NCI-H1092 treated with DMSO at 0.1 percent for 48 hours (cell line): ENCODE measurements around the gene KCNK15.
A peak's percentile ranks its signal among the peaks of the same experiment; 100 is the strongest.

Experiments
- DNase-seq: peaks from one replicate; lab custom pipeline; 2025; lab: John Stamatoyannopoulos, UW

The KCNK15 gene

DNA sequence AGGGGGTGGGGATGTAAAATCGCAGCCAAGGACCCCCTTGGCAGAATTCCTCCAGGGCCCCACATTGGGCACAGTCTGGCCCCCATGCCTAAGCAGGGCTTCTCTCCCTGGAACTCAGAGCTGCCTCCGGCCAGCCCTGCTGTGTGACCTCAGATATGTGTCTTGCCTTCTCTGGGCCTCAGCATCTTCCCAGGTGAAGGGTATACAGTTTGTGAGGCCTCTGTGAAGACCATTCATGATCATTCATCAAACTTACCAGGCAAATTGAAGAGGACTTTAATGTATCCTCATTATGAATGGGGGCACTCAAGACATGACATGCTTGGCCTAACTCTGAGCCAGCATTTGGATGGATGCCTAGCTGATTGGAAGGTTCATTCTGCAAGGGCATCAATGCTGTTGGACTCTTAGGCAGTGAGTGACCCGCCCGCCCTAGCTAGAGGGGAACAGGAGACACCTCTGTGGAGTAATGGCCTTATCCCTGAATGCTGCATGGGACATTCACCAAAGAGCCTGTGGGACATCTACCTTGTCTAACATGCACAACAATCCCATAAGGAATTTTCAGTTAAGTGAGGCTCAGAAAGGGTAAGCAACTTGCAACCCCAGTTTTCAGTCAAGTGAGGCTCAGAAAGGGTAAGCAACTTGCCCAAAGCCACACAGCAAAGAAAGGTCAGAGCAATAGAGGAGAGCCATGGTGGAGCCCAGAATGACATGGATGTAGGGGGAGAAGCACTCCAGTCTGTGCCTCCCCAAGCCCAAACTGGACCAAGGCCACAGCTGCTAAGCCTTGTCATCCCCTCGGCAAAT, 30.0 kb upstream of the KCNK15 start:
- no peak for DNase-seq

- no peak for DNase-seq
These were observed 29.2 kb upstream of the KCNK15 start for GRCh38 chr20:44716309-44717106.

GRCh38 chr20:44717986-44718385, 27.7 kb upstream of the KCNK15 start:
- DNase-seq = no peak

DNA sequence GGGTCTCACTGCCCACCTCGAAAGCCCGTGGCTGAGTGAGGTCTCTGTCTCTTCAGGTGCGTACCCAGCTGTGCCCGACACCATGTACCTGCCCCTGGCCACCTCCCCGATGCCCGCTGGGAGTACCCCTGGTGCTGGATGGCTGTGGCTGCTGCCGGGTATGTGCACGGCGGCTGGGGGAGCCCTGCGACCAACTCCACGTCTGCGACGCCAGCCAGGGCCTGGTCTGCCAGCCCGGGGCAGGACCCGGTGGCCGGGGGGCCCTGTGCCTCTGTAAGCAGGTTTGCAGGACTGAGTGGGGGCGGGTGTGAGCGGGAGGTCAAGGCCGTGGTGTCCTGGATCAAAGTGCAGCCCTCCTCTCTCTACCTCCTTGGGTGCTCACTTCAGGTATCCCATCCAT, 25.8 kb upstream of the KCNK15 start:
- no peak for DNase-seq

GRCh38 chr20:44720621-44720996, 25.1 kb upstream of the KCNK15 start:
- no peak for DNase-seq

DNA sequence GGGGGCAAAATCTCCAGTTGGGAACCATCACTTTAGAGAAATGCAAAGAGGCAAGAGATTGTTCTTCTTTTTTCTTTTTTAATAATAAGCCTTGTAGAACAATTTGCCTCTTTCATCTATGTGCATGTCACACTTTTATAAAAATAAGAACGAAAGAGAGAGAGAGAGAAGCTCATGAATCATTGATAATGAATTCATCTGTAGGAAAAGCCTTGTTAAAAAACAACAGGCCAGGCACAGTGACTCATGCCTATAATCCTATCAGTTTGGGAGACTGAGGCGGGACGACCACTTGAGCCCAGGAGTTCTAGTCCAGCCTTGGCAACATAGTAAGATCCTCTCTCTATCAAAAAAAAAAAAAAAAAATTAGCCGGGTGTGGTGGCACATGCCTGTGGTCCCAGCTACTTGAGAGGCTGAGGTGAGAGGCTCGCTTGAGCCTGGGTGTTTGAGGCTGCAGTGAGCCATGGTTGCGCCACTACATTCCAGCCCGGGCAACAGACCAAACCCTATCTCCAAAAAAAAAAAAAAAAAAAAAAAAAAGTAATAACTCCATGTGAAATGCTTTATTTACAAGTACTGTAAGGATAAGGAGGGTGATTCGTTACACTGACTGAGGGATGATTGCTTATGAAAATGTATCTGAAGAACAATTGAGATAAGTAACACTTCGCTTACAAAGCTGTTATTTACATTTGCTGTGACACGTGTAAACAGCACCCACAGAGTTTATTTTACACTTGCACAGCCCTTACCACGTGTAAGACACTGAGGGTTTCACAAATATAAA, 24.5 kb upstream of the KCNK15 start:
- no peak for DNase-seq

GRCh38 chr20:44721785-44722054, 23.9 kb upstream of the KCNK15 start:
- no peak for DNase-seq

- no peak for DNase-seq
These were observed 22.7 kb upstream of the KCNK15 start for GRCh38 chr20:44722990-44723389.

DNA sequence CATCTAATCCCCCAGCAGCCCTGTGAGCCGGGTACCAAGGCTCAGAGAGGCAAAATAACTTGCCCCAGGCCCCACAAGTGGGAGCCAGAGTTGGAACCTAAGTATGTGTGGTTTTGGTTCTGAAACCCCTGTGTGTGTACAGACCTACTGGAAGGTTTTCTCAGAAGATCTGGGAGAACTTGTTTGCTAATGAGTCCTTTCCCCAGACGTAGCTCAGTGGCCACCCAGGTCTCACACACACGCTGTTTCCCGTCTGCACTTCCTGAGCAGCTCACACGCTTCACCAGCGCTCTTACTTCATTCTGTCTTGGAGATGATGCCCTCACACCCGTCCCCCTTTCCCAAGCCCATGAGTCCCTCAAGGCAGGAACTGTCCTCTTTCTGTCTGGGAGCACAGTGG, 22.3 kb upstream of the KCNK15 start:
- DNase-seq = no peak

DNA sequence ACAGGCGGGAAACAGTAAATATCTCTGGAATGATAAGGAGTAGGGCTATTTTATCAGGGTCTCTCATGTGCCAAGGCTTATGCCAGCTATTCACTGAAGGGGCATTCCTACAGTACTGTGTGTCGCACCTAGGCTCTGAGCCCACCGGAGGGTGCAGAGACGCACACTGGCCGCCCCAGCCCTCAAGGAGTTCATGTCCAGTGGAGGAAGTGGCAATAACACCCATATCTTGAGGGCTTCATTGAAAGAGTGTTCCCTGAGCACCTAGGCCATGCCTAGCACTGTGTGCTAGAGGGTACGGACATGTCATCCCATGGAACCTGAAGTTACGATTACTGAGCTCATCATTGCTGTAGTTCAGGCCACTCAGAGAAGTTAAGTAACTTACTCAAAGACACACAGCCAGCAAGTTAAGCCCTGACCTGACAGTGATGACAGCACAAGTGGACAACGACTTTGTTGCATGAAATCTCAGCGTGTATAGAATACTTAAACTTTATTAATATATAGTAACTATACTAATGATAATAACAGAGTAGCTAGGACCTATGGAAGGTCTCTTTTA, 21.8 kb upstream of the KCNK15 start:
- DNase-seq = no peak

GRCh38 chr20:44724423-44725091, 21.1 kb upstream of the KCNK15 start:
- DNase-seq = no peak

DNA sequence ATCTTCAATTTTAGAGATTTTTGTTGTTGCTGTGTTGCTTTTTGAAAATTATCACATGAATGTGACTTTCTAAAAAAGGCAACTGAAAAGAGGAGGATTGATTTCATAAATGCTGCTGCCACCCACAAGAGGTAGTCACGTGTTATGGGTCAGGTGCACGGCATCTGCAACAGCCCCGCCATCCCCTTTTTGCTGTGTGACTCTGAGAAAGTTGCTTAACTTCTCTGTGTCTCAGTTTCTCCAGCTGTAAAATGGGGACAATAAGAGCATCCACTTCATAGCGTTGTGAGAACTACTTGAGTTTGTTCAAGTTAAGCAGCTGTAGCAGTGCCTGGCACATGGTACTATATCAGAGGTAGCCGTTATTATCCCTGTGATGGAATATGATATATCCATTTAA, 19.8 kb upstream of the KCNK15 start:
- DNase-seq = no peak

DNA sequence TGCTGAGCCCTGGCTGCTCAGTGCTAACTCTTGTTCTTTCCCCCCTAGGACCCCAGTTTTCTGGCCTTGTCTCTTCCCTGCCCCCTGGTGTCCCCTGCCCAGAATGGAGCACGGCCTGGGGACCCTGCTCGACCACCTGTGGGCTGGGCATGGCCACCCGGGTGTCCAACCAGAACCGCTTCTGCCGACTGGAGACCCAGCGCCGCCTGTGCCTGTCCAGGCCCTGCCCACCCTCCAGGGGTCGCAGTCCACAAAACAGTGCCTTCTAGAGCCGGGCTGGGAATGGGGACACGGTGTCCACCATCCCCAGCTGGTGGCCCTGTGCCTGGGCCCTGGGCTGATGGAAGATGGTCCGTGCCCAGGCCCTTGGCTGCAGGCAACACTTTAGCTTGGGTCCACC, 18.6 kb upstream of the KCNK15 start:
- no peak for DNase-seq

GRCh38 chr20:44727651-44728050, 18.0 kb upstream of the KCNK15 start:
- DNase-seq = no peak

- peak; percentile 81 for DNase-seq
These were observed 16.7 kb upstream of the KCNK15 start for GRCh38 chr20:44728801-44729443.

DNA sequence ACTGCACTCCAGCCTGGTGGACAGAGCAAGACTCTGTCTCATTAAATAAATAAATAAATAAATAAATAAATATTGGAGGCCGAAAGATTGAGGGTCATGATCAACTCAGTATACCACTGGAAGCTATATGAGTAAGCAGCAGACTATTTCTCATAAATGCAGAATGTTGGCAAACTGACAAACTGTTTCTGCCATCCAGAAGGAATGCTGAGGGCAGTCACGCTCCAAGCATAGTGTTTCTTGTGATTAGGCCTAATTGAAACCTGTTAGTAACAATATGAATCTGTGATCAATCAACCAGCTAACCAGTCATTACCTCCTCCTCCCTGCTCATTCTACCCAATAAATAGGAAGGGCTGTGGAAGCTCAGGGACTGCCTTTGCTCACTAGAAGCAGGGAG, 15.2 kb upstream of the KCNK15 start:
- DNase-seq = no peak

GRCh38 chr20:44731657-44732056, 14.0 kb upstream of the KCNK15 start:
- DNase-seq = no peak

GRCh38 chr20:44732327-44732726, 13.3 kb upstream of the KCNK15 start:
- DNase-seq = no peak

DNA sequence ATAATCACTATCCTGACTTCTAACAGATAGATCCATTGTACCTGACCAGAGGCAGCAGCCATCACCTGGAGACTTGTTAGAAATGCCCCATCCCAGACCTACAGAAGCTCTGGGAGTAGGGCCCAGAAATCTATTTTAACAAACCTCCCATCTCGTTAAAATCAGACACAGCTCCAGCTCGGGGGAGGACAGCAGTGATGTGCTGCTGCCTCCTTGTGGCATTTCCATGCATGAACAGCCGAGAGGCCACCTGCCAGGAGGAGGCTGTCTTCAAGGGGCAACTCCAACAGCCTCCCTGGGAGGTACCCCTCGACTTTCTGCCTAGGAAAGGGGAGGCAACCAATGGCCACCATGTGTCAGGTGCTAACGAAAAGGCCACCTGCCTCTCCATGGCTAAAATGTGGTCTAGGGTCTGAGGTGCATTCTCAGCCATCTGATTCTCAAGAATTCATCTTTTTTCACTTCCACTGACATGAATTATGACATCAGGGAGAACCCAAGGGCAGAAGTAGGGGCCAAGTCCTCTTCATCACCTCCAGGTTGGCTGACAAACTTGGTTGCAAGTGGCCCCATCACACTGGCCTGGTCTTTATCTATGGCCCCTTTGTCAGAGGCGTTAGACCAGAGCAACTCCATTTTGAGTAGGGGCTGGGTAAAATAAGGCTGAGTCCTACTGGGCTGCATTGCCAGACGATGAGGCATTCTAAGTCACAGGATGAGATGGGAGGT, 12.2 kb upstream of the KCNK15 start:
- DNase-seq = peak; percentile 46

- no peak for DNase-seq
These were observed 10.7 kb upstream of the KCNK15 start for GRCh38 chr20:44734938-44735337.

- DNase-seq = no peak
These were observed 9.9 kb upstream of the KCNK15 start for GRCh38 chr20:44735816-44736169.
